OCI-LY3 (cell line): ENCODE data around the gene MED15.

Experiments used
- CTCF ChIP-seq: fragments of 200-600, 300-600 bp; sonication (generic); IDR thresholded peaks from 2 replicates; pipeline ENCODE4 v1.5.1; 2014; ENCODE audit warnings: antibody characterized with exemption, low read length, low read depth
- EZH2phosphoT487 ChIP-seq: fragments of 200-600 bp; shearing (Covaris generic); IDR thresholded peaks from 2 replicates; pipeline ENCODE4 v1.6.1; 2018; ENCODE audit warnings: antibody characterized with exemption, mixed run types, low read depth

DNA sequence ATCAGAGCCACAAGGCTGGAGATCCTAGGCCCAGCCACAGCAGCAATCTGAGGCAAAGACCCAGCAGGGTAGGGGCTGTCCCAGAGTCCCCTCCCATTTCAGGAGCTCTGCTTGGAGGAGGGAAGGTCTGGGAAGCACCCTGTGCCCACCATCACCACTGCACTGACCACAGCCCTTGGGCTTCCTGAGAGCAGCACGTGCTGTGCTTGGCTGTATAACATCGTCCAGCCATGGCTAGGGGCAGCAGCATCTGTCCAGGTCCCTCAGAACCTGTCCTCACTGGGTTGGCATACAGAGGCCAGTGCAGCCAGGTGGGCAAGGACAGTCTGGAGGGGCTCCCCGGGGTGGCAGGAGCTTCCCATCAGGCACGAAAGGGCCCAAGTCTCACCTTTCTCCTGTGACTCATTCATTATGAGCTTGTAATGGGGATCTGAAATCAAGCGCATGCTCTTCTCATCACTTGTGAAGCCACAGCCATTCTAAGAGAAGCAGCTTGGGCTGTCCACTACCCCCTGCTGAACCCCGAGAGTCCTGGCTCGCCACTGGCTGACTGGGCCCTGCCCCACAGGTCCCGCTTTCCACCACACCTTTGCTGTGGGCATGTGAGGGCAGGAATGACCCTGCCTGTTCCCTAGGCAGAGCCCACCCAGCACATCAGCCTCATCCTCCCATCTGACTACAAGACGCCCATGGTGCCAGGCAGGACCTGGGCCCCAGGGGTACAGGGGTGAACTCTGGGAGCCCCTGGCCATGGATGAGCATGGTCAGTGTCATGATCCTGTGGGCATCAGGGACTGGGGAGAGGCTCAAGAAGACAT lies 83.3 kb downstream of the MED15 start:
- TF ChIP-seq CTCF (no peak), EZH2phosphoT487 (no peak)
